ENCODE data around the gene PADI1.

DNA sequence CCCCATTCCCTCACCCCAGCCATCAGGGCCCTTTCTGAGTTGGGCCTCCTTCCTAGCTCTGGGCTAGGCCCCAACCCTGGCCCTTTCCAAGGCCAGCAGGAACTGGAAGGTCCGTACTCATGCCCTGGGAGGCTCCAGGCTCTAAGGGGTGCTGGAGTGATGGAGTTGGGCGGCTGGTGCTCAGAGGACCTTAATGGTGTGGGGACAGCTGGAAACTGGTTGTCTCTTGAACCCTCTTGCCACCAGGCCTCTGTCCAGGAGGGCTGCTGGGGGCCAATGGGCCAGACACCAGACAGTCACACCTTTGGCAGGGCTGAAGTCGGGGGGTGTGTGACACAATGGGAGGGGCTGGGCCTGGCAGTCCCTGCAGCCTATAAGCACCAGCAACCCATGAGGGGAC, 9.2 kb upstream of the PADI1 start:
- TF ChIP-seq, protein P1, sequence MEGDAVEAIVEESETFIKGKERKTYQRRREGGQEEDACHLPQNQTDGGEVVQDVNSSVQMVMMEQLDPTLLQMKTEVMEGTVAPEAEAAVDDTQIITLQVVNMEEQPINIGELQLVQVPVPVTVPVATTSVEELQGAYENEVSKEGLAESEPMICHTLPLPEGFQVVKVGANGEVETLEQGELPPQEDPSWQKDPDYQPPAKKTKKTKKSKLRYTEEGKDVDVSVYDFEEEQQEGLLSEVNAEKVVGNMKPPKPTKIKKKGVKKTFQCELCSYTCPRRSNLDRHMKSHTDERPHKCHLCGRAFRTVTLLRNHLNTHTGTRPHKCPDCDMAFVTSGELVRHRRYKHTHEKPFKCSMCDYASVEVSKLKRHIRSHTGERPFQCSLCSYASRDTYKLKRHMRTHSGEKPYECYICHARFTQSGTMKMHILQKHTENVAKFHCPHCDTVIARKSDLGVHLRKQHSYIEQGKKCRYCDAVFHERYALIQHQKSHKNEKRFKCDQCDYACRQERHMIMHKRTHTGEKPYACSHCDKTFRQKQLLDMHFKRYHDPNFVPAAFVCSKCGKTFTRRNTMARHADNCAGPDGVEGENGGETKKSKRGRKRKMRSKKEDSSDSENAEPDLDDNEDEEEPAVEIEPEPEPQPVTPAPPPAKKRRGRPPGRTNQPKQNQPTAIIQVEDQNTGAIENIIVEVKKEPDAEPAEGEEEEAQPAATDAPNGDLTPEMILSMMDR (IDR thresholded peaks at IDR 0.05; ENCODE audit: low read depth, low read length, missing input control): no peak
- TF ChIP-seq RXRA (IDR thresholded peaks at IDR 0.05): no peak
- no peak for TF ChIP-seq SP1 (IDR thresholded peaks at IDR 0.05)
- TF ChIP-seq, protein P2, sequence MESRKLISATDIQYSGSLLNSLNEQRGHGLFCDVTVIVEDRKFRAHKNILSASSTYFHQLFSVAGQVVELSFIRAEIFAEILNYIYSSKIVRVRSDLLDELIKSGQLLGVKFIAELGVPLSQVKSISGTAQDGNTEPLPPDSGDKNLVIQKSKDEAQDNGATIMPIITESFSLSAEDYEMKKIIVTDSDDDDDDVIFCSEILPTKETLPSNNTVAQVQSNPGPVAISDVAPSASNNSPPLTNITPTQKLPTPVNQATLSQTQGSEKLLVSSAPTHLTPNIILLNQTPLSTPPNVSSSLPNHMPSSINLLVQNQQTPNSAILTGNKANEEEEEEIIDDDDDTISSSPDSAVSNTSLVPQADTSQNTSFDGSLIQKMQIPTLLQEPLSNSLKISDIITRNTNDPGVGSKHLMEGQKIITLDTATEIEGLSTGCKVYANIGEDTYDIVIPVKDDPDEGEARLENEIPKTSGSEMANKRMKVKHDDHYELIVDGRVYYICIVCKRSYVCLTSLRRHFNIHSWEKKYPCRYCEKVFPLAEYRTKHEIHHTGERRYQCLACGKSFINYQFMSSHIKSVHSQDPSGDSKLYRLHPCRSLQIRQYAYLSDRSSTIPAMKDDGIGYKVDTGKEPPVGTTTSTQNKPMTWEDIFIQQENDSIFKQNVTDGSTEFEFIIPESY (IDR thresholded peaks at IDR 0.05): no peak
- TF ChIP-seq FOXA1 (IDR thresholded peaks at IDR 0.05): no peak
- no peak for TF ChIP-seq TAF1 (conservative IDR thresholded peaks at IDR 0.05)
- TF ChIP-seq RAD21 (IDR thresholded peaks at IDR 0.05): no peak
- no peak for TF ChIP-seq JUND (IDR thresholded peaks at IDR 0.05)
- no peak for TF ChIP-seq YY1 (IDR thresholded peaks at IDR 0.05)
- TF ChIP-seq, protein P3, sequence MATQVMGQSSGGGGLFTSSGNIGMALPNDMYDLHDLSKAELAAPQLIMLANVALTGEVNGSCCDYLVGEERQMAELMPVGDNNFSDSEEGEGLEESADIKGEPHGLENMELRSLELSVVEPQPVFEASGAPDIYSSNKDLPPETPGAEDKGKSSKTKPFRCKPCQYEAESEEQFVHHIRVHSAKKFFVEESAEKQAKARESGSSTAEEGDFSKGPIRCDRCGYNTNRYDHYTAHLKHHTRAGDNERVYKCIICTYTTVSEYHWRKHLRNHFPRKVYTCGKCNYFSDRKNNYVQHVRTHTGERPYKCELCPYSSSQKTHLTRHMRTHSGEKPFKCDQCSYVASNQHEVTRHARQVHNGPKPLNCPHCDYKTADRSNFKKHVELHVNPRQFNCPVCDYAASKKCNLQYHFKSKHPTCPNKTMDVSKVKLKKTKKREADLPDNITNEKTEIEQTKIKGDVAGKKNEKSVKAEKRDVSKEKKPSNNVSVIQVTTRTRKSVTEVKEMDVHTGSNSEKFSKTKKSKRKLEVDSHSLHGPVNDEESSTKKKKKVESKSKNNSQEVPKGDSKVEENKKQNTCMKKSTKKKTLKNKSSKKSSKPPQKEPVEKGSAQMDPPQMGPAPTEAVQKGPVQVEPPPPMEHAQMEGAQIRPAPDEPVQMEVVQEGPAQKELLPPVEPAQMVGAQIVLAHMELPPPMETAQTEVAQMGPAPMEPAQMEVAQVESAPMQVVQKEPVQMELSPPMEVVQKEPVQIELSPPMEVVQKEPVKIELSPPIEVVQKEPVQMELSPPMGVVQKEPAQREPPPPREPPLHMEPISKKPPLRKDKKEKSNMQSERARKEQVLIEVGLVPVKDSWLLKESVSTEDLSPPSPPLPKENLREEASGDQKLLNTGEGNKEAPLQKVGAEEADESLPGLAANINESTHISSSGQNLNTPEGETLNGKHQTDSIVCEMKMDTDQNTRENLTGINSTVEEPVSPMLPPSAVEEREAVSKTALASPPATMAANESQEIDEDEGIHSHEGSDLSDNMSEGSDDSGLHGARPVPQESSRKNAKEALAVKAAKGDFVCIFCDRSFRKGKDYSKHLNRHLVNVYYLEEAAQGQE (IDR thresholded peaks at IDR 0.05): no peak
- TF ChIP-seq, protein P4, sequence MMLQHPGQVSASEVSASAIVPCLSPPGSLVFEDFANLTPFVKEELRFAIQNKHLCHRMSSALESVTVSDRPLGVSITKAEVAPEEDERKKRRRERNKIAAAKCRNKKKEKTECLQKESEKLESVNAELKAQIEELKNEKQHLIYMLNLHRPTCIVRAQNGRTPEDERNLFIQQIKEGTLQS (IDR thresholded peaks at IDR 0.05): no peak
- TF ChIP-seq, protein P5, sequence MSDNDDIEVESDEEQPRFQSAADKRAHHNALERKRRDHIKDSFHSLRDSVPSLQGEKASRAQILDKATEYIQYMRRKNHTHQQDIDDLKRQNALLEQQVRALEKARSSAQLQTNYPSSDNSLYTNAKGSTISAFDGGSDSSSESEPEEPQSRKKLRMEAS (IDR thresholded peaks at IDR 0.05): no peak
- no peak for TF ChIP-seq GABPA (IDR thresholded peaks at IDR 0.05 in 1 of 2, conservative IDR thresholded peaks at IDR 0.05 in 1 of 2)
- TF ChIP-seq EGR1 (IDR thresholded peaks at IDR 0.05; ENCODE audit: low read depth in 2 of 2): no peak

All from liver (tissue), 3 donors.